ENCODE measurements around the gene ARHGAP32. TPM values are rescaled to one million over a fixed set of nuclear protein-coding genes. Genes with fewer than 3 reads are reported as not detected.
A peak's percentile ranks its signal among the peaks of the same experiment; 100 is the strongest.

Gene ARHGAP32
- 5.9 and 8.9 TPM in 2 replicates for total RNA-seq (2014; rRNA removed; shearing (Covaris generic))

- DNase-seq (ENCODE audit: low read depth) = peak; percentile 7
These were observed at the start of gene ARHGAP32 for GRCh38 chr11:129192150-129192549. TSS of gene ARHGAP32 (minus strand) at chr11:129192325. CDS start at chr11:129192198, 127 bp downstream.

- DNase-seq (ENCODE audit: low read depth) = no peak
These were observed 47.1 kb upstream of the ARHGAP32 start for GRCh38 chr11:129239207-129239606.

GRCh38 chr11:129237880-129238638, 45.9 kb upstream of the ARHGAP32 start:
- no peak for DNase-seq (ENCODE audit: low read depth)

GRCh38 chr11:129237456-129237855, 45.3 kb upstream of the ARHGAP32 start:
- DNase-seq (ENCODE audit: low read depth) = peak; percentile 29

- no peak for DNase-seq (ENCODE audit: low read depth)
These were observed 44.7 kb upstream of the ARHGAP32 start for GRCh38 chr11:129236850-129237249.

- no peak for DNase-seq (ENCODE audit: low read depth)
These were observed 42.9 kb upstream of the ARHGAP32 start for GRCh38 chr11:129234978-129235377.

- peak; percentile 29 for DNase-seq (ENCODE audit: low read depth)
These were observed 37.9 kb upstream of the ARHGAP32 start for GRCh38 chr11:129230006-129230405.

GRCh38 chr11:129226207-129226798, 34.2 kb upstream of the ARHGAP32 start:
- DNase-seq (ENCODE audit: low read depth) = no peak

GRCh38 chr11:129225190-129225589, 33.1 kb upstream of the ARHGAP32 start:
- DNase-seq (ENCODE audit: low read depth) = peak; percentile 71

- DNase-seq (ENCODE audit: low read depth) = peak; percentile 12
These were observed 32.4 kb upstream of the ARHGAP32 start for GRCh38 chr11:129224538-129224937.

GRCh38 chr11:129223701-129224149, 31.6 kb upstream of the ARHGAP32 start:
- DNase-seq (ENCODE audit: low read depth) = no peak

GRCh38 chr11:129223260-129223659, 31.1 kb upstream of the ARHGAP32 start:
- no peak for DNase-seq (ENCODE audit: low read depth)

- no peak for DNase-seq (ENCODE audit: low read depth)
These were observed 30.0 kb upstream of the ARHGAP32 start for GRCh38 chr11:129222158-129222557.

GRCh38 chr11:129215506-129216245, 23.6 kb upstream of the ARHGAP32 start:
- DNase-seq (ENCODE audit: low read depth) = no peak

- no peak for DNase-seq (ENCODE audit: low read depth)
These were observed 22.7 kb upstream of the ARHGAP32 start for GRCh38 chr11:129214710-129215295.

GRCh38 chr11:129213261-129213660, 21.1 kb upstream of the ARHGAP32 start:
- no peak for DNase-seq (ENCODE audit: low read depth)

- DNase-seq (ENCODE audit: low read depth) = no peak
These were observed 19.3 kb upstream of the ARHGAP32 start for GRCh38 chr11:129211397-129211796.

GRCh38 chr11:129210831-129211181, 18.7 kb upstream of the ARHGAP32 start:
- no peak for DNase-seq (ENCODE audit: low read depth)

GRCh38 chr11:129209891-129210830, 18.0 kb upstream of the ARHGAP32 start:
- no peak for DNase-seq (ENCODE audit: low read depth)

GRCh38 chr11:129208863-129209262, 16.7 kb upstream of the ARHGAP32 start:
- DNase-seq (ENCODE audit: low read depth) = no peak
